Keratinocyte (primary cell): ENCODE results near the gene DAGLA. TPM values are rescaled to one million over a fixed set of nuclear protein-coding genes. Genes with fewer than 3 reads are reported as not detected.

ENCODE experiments used
- DNase-seq: peaks from one replicate; pipeline ENCODE4 v3.0.0-alpha.2; 2011; ENCODE audit warnings: low read depth, missing footprints, low spot score
- FAIRE-seq: peaks from 2 replicates; lab custom pipeline; 2011; peaks lifted over from hg19 to GRCh38; lab: Jason Lieb, UNC
- H2AFZ ChIP-seq: 2 replicates; pipeline ENCODE4 v1.6.0; 2012; ENCODE audit warnings: low read length, control low read depth, inconsistent platforms; ENCODE audit not compliant: control insufficient read depth
- H3K27ac ChIP-seq: 2 replicates; pipeline ENCODE4 v1.5.1; 2011; ENCODE audit warnings: low read length; ENCODE audit not compliant: control insufficient read depth, insufficient read depth
- H3K27me3 ChIP-seq: 3 replicates; pipeline ENCODE4 v1.6.0; 2011; ENCODE audit warnings: low read length; ENCODE audit not compliant: control insufficient read depth, insufficient read depth; ENCODE audit errors: extremely low read depth
- H3K36me3 ChIP-seq, 2 experiments: 2 replicates in 1 of 2; 3 replicates in 1 of 2; pipeline ENCODE4 v1.5.1; 2011; ENCODE audit warnings: low read length in 2 of 2, mild to moderate bottlenecking in 1 of 2; ENCODE audit not compliant: control insufficient read depth in 2 of 2, insufficient read depth in 2 of 2; ENCODE audit errors: extremely low read depth in 1 of 2
- H3K4me1 ChIP-seq: 3 replicates; pipeline ENCODE4 v1.5.1; 2011; ENCODE audit warnings: low read length; ENCODE audit not compliant: control insufficient read depth, insufficient read depth; ENCODE audit errors: extremely low read depth
- H3K4me2 ChIP-seq: 3 replicates; pipeline ENCODE4 v1.6.0; 2011; ENCODE audit warnings: low read depth, low read length; ENCODE audit not compliant: control insufficient read depth, insufficient read depth; ENCODE audit errors: extremely low read depth
- H3K4me3 ChIP-seq, 3 experiments: fragments of 200-600 bp in 1 of 3; sonication (generic) in 1 of 3; 2 replicates in 2 of 3; 3 replicates in 1 of 3; pipeline ENCODE4 v1.5.1; 2011 to 2016; ENCODE audit warnings: low read length in 3 of 3, mild to moderate bottlenecking in 3 of 3, control low read depth in 2 of 3, inconsistent platforms in 1 of 3, low read depth in 1 of 3, mixed read lengths in 1 of 3, mixed run types in 1 of 3, moderate library complexity in 1 of 3; ENCODE audit not compliant: control insufficient read depth in 2 of 3, insufficient read depth in 2 of 3; ENCODE audit errors: extremely low read depth in 1 of 3
- H3K79me2 ChIP-seq: 2 replicates; pipeline ENCODE4 v1.6.0; 2012; ENCODE audit warnings: low read length; ENCODE audit not compliant: control insufficient read depth, insufficient read depth
- H3K9ac ChIP-seq: 3 replicates; pipeline ENCODE4 v1.6.0; 2011; ENCODE audit warnings: low read length; ENCODE audit not compliant: control insufficient read depth, insufficient read depth; ENCODE audit errors: extremely low read depth
- H3K9me1 ChIP-seq: 3 replicates; pipeline ENCODE4 v1.6.0; 2011; ENCODE audit warnings: low read length; ENCODE audit not compliant: control insufficient read depth, insufficient read depth; ENCODE audit errors: extremely low read depth
- H3K9me3 ChIP-seq: 2 replicates; pipeline ENCODE4 v1.5.1; 2012; ENCODE audit warnings: low read depth, low read length; ENCODE audit not compliant: control insufficient read depth
- H4K20me1 ChIP-seq: 3 replicates; pipeline ENCODE4 v1.6.0; 2011; ENCODE audit warnings: low read length; ENCODE audit not compliant: control insufficient read depth, insufficient read depth; ENCODE audit errors: extremely low read depth
- CTCF ChIP-seq, 3 experiments: IDR thresholded peaks in 1 of 3; conservative IDR thresholded peaks in 1 of 3; optimal IDR thresholded peaks in 1 of 3; 2 replicates in 2 of 3; 3 replicates in 1 of 3; pipeline versions ENCODE3 to v1.5.1; 2011; ENCODE audit warnings: low read length in 3 of 3, mild to moderate bottlenecking in 3 of 3, moderate library complexity in 2 of 3, control low read depth in 1 of 3, inconsistent platforms in 1 of 3; ENCODE audit not compliant: insufficient read depth in 2 of 3; ENCODE audit errors: extremely low read depth in 1 of 3
- EZH2 ChIP-seq: IDR thresholded peaks from one replicate; pipeline ENCODE4 v1.6.1; 2012; ENCODE audit warnings: inconsistent platforms, mild to moderate bottlenecking, low read length, moderate library complexity
- dilution Hi-C: fragments of 300-500 bp; cut with MboI; formaldehyde crosslinking; loops from one replicate; pipeline ENCODE4 v1.7.0; 2020; ENCODE audit warnings: low sequenced_read_pairs; ENCODE audit not compliant: extremely low pct_ligation_motif_present
- polyA plus RNA-seq, 5 experiments: library from polyadenylated mRNA; depleted of rRNA in 3 of 5; stranded (reverse) in 3 of 5; stranded (forward) in 1 of 5; unstranded in 1 of 5; fragments of >200 nt; gene quantifications; 1 replicate in 1 of 5; 2 replicates in 3 of 5; 3 replicates in 1 of 5; pipeline versions ENCODE4 v1.2.1 to v1.2.3, GENCODE V29; 2011 to 2012; ENCODE audit warnings: missing spikeins in 2 of 5, low read depth in 1 of 5, low replicate concordance in 1 of 5

Gene DAGLA
- polyA plus RNA-seq, 1 donor (not counting 4 experiments of a cell fraction or from before 2014, with no cell fraction given): 0.03 TPM

DNA sequence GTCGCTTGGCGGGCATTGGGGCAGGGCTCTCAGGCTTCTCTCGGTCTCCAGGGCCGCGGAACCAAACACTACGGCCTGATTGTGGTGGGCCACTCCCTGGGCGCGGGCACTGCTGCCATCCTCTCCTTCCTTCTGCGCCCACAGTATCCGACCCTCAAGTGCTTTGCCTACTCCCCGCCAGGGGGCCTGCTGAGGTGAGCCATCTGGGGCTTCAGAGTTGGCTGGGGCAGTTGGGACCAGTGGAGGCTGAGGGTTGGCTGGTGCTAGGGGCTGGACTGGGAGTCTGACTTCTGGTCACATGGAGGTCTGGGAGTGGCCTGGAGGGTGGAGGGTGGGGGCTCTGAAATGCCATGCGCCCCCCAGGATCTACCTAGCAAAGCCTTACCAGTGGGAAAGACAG, 56.9 kb downstream of the DAGLA start:
- FAIRE-seq (no peak), DNase-seq (no peak)
- H3K9me1 ChIP-seq: no peaks in the 10 kb centered on the region
- no peak overlapping the region for H3K4me3 ChIP-seq
- peaks cover 21% of the 10 kb centered on the region for H3K27me3 ChIP-seq
- no peaks in the 10 kb centered on the region for H3K4me1 ChIP-seq
- no peaks in the 10 kb centered on the region for H3K79me2 ChIP-seq
- H2AFZ ChIP-seq: no peak overlapping the region
- TF ChIP-seq EZH2 (no peak), CTCF (optimal IDR thresholded peaks at IDR 0.05 in 1 of 3, IDR thresholded peaks at IDR 0.05 in 1 of 3, conservative IDR thresholded peaks at IDR 0.05 in 1 of 3; ENCODE audit: extremely low read depth in 1 of 3, insufficient read depth in 2 of 3, low read length in 3 of 3) (peak in 1 of 3 experiments; percentile 4)
- peaks cover 5% of the 10 kb centered on the region for H4K20me1 ChIP-seq
- H3K27ac ChIP-seq: no peak overlapping the region
- dilution Hi-C loops: no loop called here
- H3K4me2 ChIP-seq: no peak overlapping the region
- H3K36me3 ChIP-seq: no peaks in the 10 kb centered on the region
- H3K9me3 ChIP-seq: no peaks in the 10 kb centered on the region
- H3K9ac ChIP-seq: no peak overlapping the region

GRCh38 chr11:61737636-61738386, 57.6 kb downstream of the DAGLA start:
- Histone ChIP-seq H3K4me1 (no peaks in the 10 kb centered on the region), H4K20me1 (peaks cover 5% of the 10 kb centered on the region), H3K9me1 (no peaks in the 10 kb centered on the region), H3K36me3 (no peaks in the 10 kb centered on the region), H3K9me3 (no peaks in the 10 kb centered on the region), H2AFZ (no peak overlapping the region), H3K27ac (no peak overlapping the region), H3K9ac (no peak overlapping the region), H3K79me2 (no peaks in the 10 kb centered on the region), H3K4me2 (no peak overlapping the region), H3K27me3 (peaks cover 14% of the 10 kb centered on the region), H3K4me3 (no peak overlapping the region)
- dilution Hi-C loops: no loop called here
- DNase-seq: no peak
- TF ChIP-seq EZH2: no peak
- no peak for TF ChIP-seq CTCF (optimal IDR thresholded peaks at IDR 0.05 in 1 of 3, IDR thresholded peaks at IDR 0.05 in 1 of 3, conservative IDR thresholded peaks at IDR 0.05 in 1 of 3; ENCODE audit: extremely low read depth in 1 of 3, insufficient read depth in 2 of 3, low read length in 3 of 3)
- no peak for FAIRE-seq
